Caco-2 (cell line): ENCODE data around the gene MGLL. TPM values are rescaled to one million over a fixed set of nuclear protein-coding genes. Genes with fewer than 3 reads are reported as not detected.

Experiments
- BruUV-seq: library from RNA; stranded (reverse); fragments of 400-500 nt; replicated peaks from 2 replicates; lab custom pipeline; 2021; lab: Mats Ljungman, UMichigan
- CTCF ChIA-PET: fragments of 300-600 bp; sonication (Branson Sonifier 250); formaldehyde crosslinking; loops from one replicate; lab custom pipeline; 2022; ENCODE audit warnings: antibody characterized with exemption; lab: Charles Lee
- POLR2A ChIA-PET: fragments of 300-600 bp; sonication (Branson Sonifier 250); formaldehyde crosslinking; loops from one replicate; lab custom pipeline; 2022; ENCODE audit warnings: antibody characterized with exemption; lab: Charles Lee
- DNase-seq, 2 experiments: peaks; one replicate each; pipeline versions ENCODE4 v3.0.0 to v3.0.0-alpha.2; 2020 to 2022
- H3K27me3 ChIP-seq: replicated peaks from 2 replicates; pipeline ENCODE4 v1.6.0; 2011; ENCODE audit warnings: low read length; ENCODE audit not compliant: control insufficient read depth, insufficient read depth
- H3K36me3 ChIP-seq: 2 replicates; pipeline ENCODE4 v1.5.1; 2011; ENCODE audit warnings: low read length; ENCODE audit not compliant: control insufficient read depth, insufficient read depth
- H3K4me1 ChIP-seq: fragments of 250-450 bp; sonication (Bioruptor Pico); 2 replicates; pipeline ENCODE4 v1.5.1; 2020; ENCODE audit warnings: mild to moderate bottlenecking
- H3K4me3 ChIP-seq: 2 replicates; pipeline ENCODE4 v1.5.1; 2011; ENCODE audit warnings: low read depth, mild to moderate bottlenecking, control low read depth, low read length
- H3K9me3 ChIP-seq: fragments of 250-450 bp; sonication (Bioruptor Pico); 2 replicates; pipeline ENCODE4 v1.5.1; 2020; ENCODE audit warnings: mild to moderate bottlenecking, moderate library complexity
- H3K27ac Mint-ChIP-seq: one replicate; pipeline ENCODE4 v1.8.0; 2022; ENCODE audit warnings: mixed read lengths; ENCODE audit not compliant: unreplicated experiment
- H3K27me3 Mint-ChIP-seq: one replicate; pipeline ENCODE4 v1.8.0; 2022; ENCODE audit warnings: mixed read lengths; ENCODE audit not compliant: insufficient read depth, unreplicated experiment
- H3K36me3 Mint-ChIP-seq: one replicate; pipeline ENCODE4 v1.8.0; 2022; ENCODE audit warnings: mild to moderate bottlenecking, mixed read lengths; ENCODE audit not compliant: insufficient read depth, unreplicated experiment
- H3K4me1 Mint-ChIP-seq: one replicate; pipeline ENCODE4 v1.8.0; 2022; ENCODE audit warnings: low read depth, mixed read lengths; ENCODE audit not compliant: unreplicated experiment
- H3K4me3 Mint-ChIP-seq: one replicate; pipeline ENCODE4 v1.8.0; 2022; ENCODE audit warnings: mild to moderate bottlenecking, moderate library complexity, mixed read lengths; ENCODE audit not compliant: unreplicated experiment
- H3K9me3 Mint-ChIP-seq: one replicate; pipeline ENCODE4 v1.8.0; 2022; ENCODE audit warnings: mixed read lengths; ENCODE audit not compliant: unreplicated experiment
- CTCF ChIP-seq, 2 experiments: fragments of 200-600 bp in 1 of 2; IDR thresholded peaks; 1 replicate in 1 of 2; 2 replicates in 1 of 2; pipeline versions ENCODE4 v1.5.1 to v1.8.0; 2011 to 2022; ENCODE audit warnings: antibody characterized with exemption in 1 of 2, control low read depth in 1 of 2, inconsistent platforms in 1 of 2, low read depth in 1 of 2, low read length in 1 of 2, mild to moderate bottlenecking in 1 of 2, moderate library complexity in 1 of 2; ENCODE audit not compliant: insufficient read depth in 1 of 2, severe bottlenecking in 1 of 2, unreplicated experiment in 1 of 2
- intact Hi-C: fragments of 100-400 bp; cut with micrococcal nuclease; formaldehyde crosslinking; loops from one replicate; pipeline ENCODE4 v1.10.0; 2022; ENCODE audit not compliant: unreplicated experiment
- total RNA-seq: library from RNA; stranded (reverse); gene quantifications from 2 replicates; pipeline ENCODE4 v1.2.3, GENCODE V29; 2022

MGLL gene
- total RNA-seq, 1 experiment from 2014 or later: 7.8 TPM

- Histone ChIP-seq H3K4me1 (no peaks in the 10 kb centered on the region), H3K4me3 (no peak overlapping the region), H3K36me3 (no peaks in the 10 kb centered on the region), H3K9me3 (no peaks in the 10 kb centered on the region), H3K27me3 (no peaks in the 10 kb centered on the region)
- Mint-ChIP-seq H3K36me3 (no peaks in the 10 kb centered on the region), H3K4me1 (no peaks in the 10 kb centered on the region), H3K4me3 (no peak overlapping the region), H3K27me3 (no peaks in the 10 kb centered on the region), H3K27ac (no peak overlapping the region), H3K9me3 (no peaks in the 10 kb centered on the region)
- POLR2A ChIA-PET: no interaction called here
- no peak for DNase-seq
- intact Hi-C loops: no loop called here
- no peak for TF ChIP-seq CTCF (IDR thresholded peaks at IDR 0.05; ENCODE audit: insufficient read depth in 1 of 2, low read depth in 1 of 2, low read length in 1 of 2, severe bottlenecking in 1 of 2, unreplicated experiment in 1 of 2)
- no TSS peak for BruUV-seq
- CTCF ChIA-PET: no interaction called here
Measured at GRCh38 chr3:127859730-127860129, 37.4 kb upstream of the MGLL start.

- Histone ChIP-seq H3K4me1 (no peaks in the 10 kb centered on the region), H3K4me3 (no peak overlapping the region), H3K9me3 (no peaks in the 10 kb centered on the region), H3K36me3 (no peaks in the 10 kb centered on the region), H3K27me3 (no peaks in the 10 kb centered on the region)
- intact Hi-C loops: no loop called here
- no peak for TF ChIP-seq CTCF (IDR thresholded peaks at IDR 0.05; ENCODE audit: insufficient read depth in 1 of 2, low read depth in 1 of 2, low read length in 1 of 2, severe bottlenecking in 1 of 2, unreplicated experiment in 1 of 2)
- no peaks in the 10 kb centered on the region for H3K27me3 Mint-ChIP-seq
- no peak overlapping the region for H3K4me3 Mint-ChIP-seq
- no peak overlapping the region for H3K27ac Mint-ChIP-seq
- H3K4me1 Mint-ChIP-seq: no peaks in the 10 kb centered on the region
- ChIA-PET POLR2A (no interaction called here), CTCF (no interaction called here)
- BruUV-seq: no TSS peak
- no peak for DNase-seq
- no peaks in the 10 kb centered on the region for H3K9me3 Mint-ChIP-seq
- H3K36me3 Mint-ChIP-seq: no peaks in the 10 kb centered on the region
Measured at GRCh38 chr3:127858937-127859336, 36.6 kb upstream of the MGLL start.

- TF ChIP-seq CTCF (IDR thresholded peaks at IDR 0.05; ENCODE audit: insufficient read depth in 1 of 2, low read depth in 1 of 2, low read length in 1 of 2, severe bottlenecking in 1 of 2, unreplicated experiment in 1 of 2): no peak
- no peak for DNase-seq
- no peak overlapping the region for H3K27ac Mint-ChIP-seq
- Histone ChIP-seq H3K4me3 (no peak overlapping the region), H3K27me3 (no peaks in the 10 kb centered on the region), H3K36me3 (no peaks in the 10 kb centered on the region), H3K4me1 (no peaks in the 10 kb centered on the region), H3K9me3 (no peaks in the 10 kb centered on the region)
- H3K9me3 Mint-ChIP-seq: no peaks in the 10 kb centered on the region
- BruUV-seq: no TSS peak
- intact Hi-C loops: no loop called here
- no peaks in the 10 kb centered on the region for H3K27me3 Mint-ChIP-seq
- ChIA-PET CTCF (no interaction called here), POLR2A (no interaction called here)
- H3K4me3 Mint-ChIP-seq: no peak overlapping the region
- no peaks in the 10 kb centered on the region for H3K36me3 Mint-ChIP-seq
- no peaks in the 10 kb centered on the region for H3K4me1 Mint-ChIP-seq
Measured at GRCh38 chr3:127858521-127858920, 36.2 kb upstream of the MGLL start.
